Measurements from ENCODE around the gene SLC25A19.
"Not testable (repeated sequence)": the region's sequence is repeated elsewhere in the genome, so short reads cannot be mapped to it uniquely, and the experiment has no call there.

SLC25A19 gene

GRCh38 chr17:75266316-75267152, 22.7 kb downstream of the SLC25A19 start:
- no peak for DNase-seq

- no peak for DNase-seq
These were observed 23.5 kb downstream of the SLC25A19 start for GRCh38 chr17:75265614-75266315.

- DNase-seq = no peak
These were observed 26.2 kb downstream of the SLC25A19 start for GRCh38 chr17:75263055-75263454.

- DNase-seq = no peak
These were observed 27.1 kb downstream of the SLC25A19 start for GRCh38 chr17:75262112-75262606.

- peak; percentile 98 for DNase-seq
These were observed 27.7 kb downstream of the SLC25A19 start, which contains the start of the genes GGA3 and MRPS7 for GRCh38 chr17:75261336-75262111. TSS of gene GGA3 (minus strand) at chr17:75261606. CDS start at chr17:75261587, 19 bp downstream. TSS of gene MRPS7 (plus strand) at chr17:75261879. CDS start at chr17:75261901, 22 bp downstream.

GRCh38 chr17:75260641-75261335, 28.4 kb downstream of the SLC25A19 start:
- no peak for DNase-seq

- not testable (repeated sequence) for DNase-seq
These were observed 32.0 kb downstream of the SLC25A19 start for GRCh38 chr17:75257228-75257627.

GRCh38 chr17:75255954-75256698, 33.1 kb downstream of the SLC25A19 start:
- DNase-seq = not testable (repeated sequence)

- DNase-seq = no peak
These were observed 37.0 kb downstream of the SLC25A19 start for GRCh38 chr17:75252039-75252816.

- DNase-seq = peak; percentile 79
These were observed 39.2 kb downstream of the SLC25A19 start for GRCh38 chr17:75250009-75250471.

GRCh38 chr17:75249564-75249963, 39.7 kb downstream of the SLC25A19 start:
- DNase-seq = no peak

GRCh38 chr17:75246404-75246803, 42.8 kb downstream of the SLC25A19 start:
- DNase-seq = peak; percentile 56

GRCh38 chr17:75245011-75245410, 44.2 kb downstream of the SLC25A19 start:
- DNase-seq = no peak

GRCh38 chr17:75244133-75244866, 44.9 kb downstream of the SLC25A19 start:
- no peak for DNase-seq

GRCh38 chr17:75242461-75243042, 46.7 kb downstream of the SLC25A19 start:
- peak; percentile 56 for DNase-seq

GRCh38 chr17:75241996-75242460, 47.2 kb downstream of the SLC25A19 start:
- peak; percentile 58 for DNase-seq

GRCh38 chr17:75241502-75241901, 47.7 kb downstream of the SLC25A19 start:
- DNase-seq = no peak

- peak; percentile 63 for DNase-seq
These were observed 48.1 kb downstream of the SLC25A19 start for GRCh38 chr17:75241143-75241430.

- peak; percentile 90 for DNase-seq
These were observed 48.7 kb downstream of the SLC25A19 start for GRCh38 chr17:75240394-75241142.

Data from islet precursor cell (in vitro differentiated cells).